Tibial nerve (tissue), 4 donors: Measurements from ENCODE around the gene LZTS3. TPM values are rescaled to one million over a fixed set of nuclear protein-coding genes. Genes with fewer than 3 reads are reported as not detected.

ENCODE experiments used
- DNase-seq, 2 donors: peaks; one replicate each; pipeline ENCODE4 v3.0.0-alpha.2; 2019; ENCODE audit warnings: low spot score in 2 of 2
- H3K27ac ChIP-seq, 4 donors: fragments of 200-600 bp; sonication (generic) in 3 of 4; one replicate each; pipeline ENCODE4 v1.5.1; 2017 to 2019; ENCODE audit warnings: mild to moderate bottlenecking in 1 of 4
- H3K27me3 ChIP-seq, 2 donors: fragments of 200-600 bp; sonication (generic) in 1 of 2; one replicate each; pipeline versions ENCODE4 v1.5.1 to v1.6.0; 2017 to 2019
- H3K36me3 ChIP-seq, 3 donors: fragments of 200-600 bp; sonication (generic); one replicate each; pipeline ENCODE4 v1.5.1; 2018 to 2019
- H3K4me1 ChIP-seq, 4 donors: fragments of 200-600 bp; sonication (generic) in 3 of 4; one replicate each; pipeline ENCODE4 v1.5.1; 2017 to 2019
- H3K4me3 ChIP-seq, 4 donors: fragments of 200-600 bp; sonication (generic) in 3 of 4; one replicate each; pipeline ENCODE4 v1.5.1; 2017 to 2019; ENCODE audit warnings: mild to moderate bottlenecking in 1 of 4, moderate library complexity in 1 of 4
- H3K9me3 ChIP-seq, 4 donors: fragments of 200-600 bp; sonication (generic) in 3 of 4; one replicate each; pipeline ENCODE4 v1.5.1; 2017 to 2019
- EP300 ChIP-seq, 2 donors: sonication (generic); formaldehyde crosslinking; IDR thresholded peaks; one replicate each; pipeline ENCODE4 v1.6.1; 2017; ENCODE audit warnings: antibody characterized with exemption in 2 of 2, mild to moderate bottlenecking in 1 of 2
- POLR2A ChIP-seq, 2 donors: fragments of 450-650 bp; IDR thresholded peaks; one replicate each; pipeline ENCODE4 v1.6.1; 2017; ENCODE audit warnings: antibody characterized with exemption in 2 of 2, mild to moderate bottlenecking in 2 of 2, moderate library complexity in 2 of 2
- WGBS, 2 donors: methylation state at CpG; one replicate each; pipeline ENCODE4 v1.1.5; 2018; 5-methylcytosine and 5-hydroxymethylcytosine counted together
- total RNA-seq, 4 donors: library from RNA; depleted of rRNA; stranded (reverse); fragments of >200 nt; gene quantifications; one replicate each; pipeline ENCODE4 v1.1.0, GENCODE V29; 2016
- TF ChIP-seq, protein P1 (sequence below), 5 experiments: fragments of 200-600 bp in 3 of 5; fragments of 450-650 bp in 2 of 5; sonication (generic) in 3 of 5; IDR thresholded peaks; one replicate each; pipeline ENCODE4 v1.5.1; 2016 to 2019; ENCODE audit warnings: antibody characterized with exemption in 5 of 5, mild to moderate bottlenecking in 3 of 5, moderate library complexity in 2 of 5

Gene LZTS3
- total RNA-seq, 4 donors from 2014 or later: 10.9 to 28.2 (median 18.6) TPM

DNA sequence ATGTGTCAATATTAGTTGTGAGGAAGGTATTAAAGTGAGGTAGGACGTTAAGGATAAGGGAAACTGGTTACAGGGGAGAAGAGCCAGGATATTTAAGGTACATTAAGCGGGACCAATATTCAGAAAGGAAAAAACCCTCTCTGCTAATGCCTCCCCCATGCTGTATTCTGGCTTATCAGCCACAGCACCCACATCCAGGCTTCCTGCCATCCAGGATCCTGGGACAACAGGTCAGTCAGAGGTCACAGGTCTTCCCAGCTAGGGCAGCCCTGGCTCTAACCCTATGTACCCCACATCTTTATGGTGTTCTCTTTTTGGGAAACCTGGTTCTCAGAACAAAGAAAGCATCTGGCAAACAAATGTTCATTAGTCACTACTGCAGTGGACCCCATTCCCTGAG is 25.9 kb upstream of the LZTS3 start:
- no peaks in the 10 kb centered on the region for H3K9me3 ChIP-seq
- H3K4me1 ChIP-seq: peaks cover 0 to 14% (median 6%) of the 10 kb centered on the region in 4 donors
- WGBS, 2 donors: 48% methylated on average over 2 of the region's 2 CpGs
- TF ChIP-seq POLR2A (IDR thresholded peaks at IDR 0.05): no peak
- TF ChIP-seq EP300 (IDR thresholded peaks at IDR 0.05): no peak
- H3K27me3 ChIP-seq: no peaks in the 10 kb centered on the region
- no peak overlapping the region for H3K27ac ChIP-seq
- H3K4me3 ChIP-seq: no peak overlapping the region
- DNase-seq: no peak
- H3K36me3 ChIP-seq: peaks cover 4 to 86% (median 20%) of the 10 kb centered on the region in 3 donors

DNA sequence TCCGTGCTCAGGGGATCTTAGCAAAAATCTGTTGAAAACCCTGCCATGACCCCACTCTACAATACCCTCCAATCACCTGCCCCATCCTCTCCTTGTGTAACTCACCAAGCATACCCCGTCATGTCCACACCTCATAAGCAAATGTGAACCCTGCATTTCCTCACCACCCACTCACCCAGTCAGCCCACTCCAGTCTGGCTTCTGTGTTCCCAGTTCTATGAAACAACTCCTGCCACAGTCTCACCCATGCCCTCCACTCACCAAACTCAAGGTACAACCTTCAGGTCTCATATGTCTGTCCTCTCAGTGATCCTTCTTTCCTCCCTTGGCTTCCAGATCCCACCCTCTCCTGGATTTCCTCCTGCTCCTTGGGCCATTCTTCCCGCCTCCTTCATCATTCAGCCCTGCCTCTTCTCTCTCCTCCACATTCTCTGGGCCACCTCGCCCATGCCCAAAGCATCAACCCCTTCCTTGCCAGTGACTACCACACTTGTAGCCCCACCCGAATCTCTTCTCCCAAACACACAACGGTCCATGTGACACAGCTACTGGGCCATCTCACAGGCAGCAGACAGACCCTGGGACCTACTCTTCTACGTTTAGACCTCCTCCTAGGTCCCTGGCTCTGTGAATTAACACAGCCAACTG is 22.4 kb upstream of the LZTS3 start:
- no peaks in the 10 kb centered on the region for H3K9me3 ChIP-seq
- TF ChIP-seq, protein P1, sequence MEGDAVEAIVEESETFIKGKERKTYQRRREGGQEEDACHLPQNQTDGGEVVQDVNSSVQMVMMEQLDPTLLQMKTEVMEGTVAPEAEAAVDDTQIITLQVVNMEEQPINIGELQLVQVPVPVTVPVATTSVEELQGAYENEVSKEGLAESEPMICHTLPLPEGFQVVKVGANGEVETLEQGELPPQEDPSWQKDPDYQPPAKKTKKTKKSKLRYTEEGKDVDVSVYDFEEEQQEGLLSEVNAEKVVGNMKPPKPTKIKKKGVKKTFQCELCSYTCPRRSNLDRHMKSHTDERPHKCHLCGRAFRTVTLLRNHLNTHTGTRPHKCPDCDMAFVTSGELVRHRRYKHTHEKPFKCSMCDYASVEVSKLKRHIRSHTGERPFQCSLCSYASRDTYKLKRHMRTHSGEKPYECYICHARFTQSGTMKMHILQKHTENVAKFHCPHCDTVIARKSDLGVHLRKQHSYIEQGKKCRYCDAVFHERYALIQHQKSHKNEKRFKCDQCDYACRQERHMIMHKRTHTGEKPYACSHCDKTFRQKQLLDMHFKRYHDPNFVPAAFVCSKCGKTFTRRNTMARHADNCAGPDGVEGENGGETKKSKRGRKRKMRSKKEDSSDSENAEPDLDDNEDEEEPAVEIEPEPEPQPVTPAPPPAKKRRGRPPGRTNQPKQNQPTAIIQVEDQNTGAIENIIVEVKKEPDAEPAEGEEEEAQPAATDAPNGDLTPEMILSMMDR (IDR thresholded peaks at IDR 0.05): no peak
- TF ChIP-seq EP300 (IDR thresholded peaks at IDR 0.05): no peak
- no peak for TF ChIP-seq POLR2A (IDR thresholded peaks at IDR 0.05)
- 84% methylated on average over 7 of the region's 7 CpGs for WGBS, 2 donors
- no peaks in the 10 kb centered on the region for H3K4me1 ChIP-seq
- H3K27me3 ChIP-seq: no peaks in the 10 kb centered on the region
- DNase-seq: no peak
- H3K36me3 ChIP-seq: peaks cover 4 to 97% (median 36%) of the 10 kb centered on the region in 3 donors
- H3K4me3 ChIP-seq: no peak overlapping the region
- no peak overlapping the region for H3K27ac ChIP-seq

DNA sequence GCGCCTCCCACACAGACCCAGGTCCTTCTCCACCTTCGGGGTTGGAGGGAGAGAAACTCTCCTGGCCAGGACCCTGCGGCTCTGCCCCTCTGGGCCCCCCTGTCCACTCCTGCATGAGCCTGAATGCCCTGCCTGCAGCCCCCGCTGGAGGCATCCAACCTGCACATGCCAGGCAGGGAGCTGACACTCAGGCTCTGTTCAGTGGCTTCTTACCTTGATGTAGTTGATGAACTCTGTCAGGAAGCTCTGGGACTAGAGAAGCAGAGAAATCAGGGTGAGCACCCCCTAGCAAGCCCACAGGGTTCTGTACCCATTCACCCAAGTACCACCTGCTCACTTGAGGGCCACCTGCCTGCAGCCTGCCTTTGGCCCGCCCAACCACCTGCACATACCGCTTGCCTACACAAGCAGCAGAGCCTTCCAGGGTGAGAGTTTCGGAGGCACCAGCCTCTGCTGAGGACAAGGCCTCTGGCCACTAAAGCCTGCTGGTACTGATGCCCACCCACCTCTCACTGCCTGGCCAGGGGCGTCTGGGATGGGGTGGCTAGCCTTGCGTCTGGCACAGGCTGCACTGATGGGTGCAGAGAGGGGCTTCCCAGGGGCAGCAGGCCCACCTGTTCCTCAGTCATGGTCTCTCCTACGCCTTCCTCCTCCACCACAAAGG is 21.4 kb upstream of the LZTS3 start:
- peaks cover 4 to 97% (median 29%) of the 10 kb centered on the region in 3 donors for H3K36me3 ChIP-seq
- no peaks in the 10 kb centered on the region for H3K4me1 ChIP-seq
- H3K4me3 ChIP-seq: no peak overlapping the region
- DNase-seq: no peak
- no peaks in the 10 kb centered on the region for H3K27me3 ChIP-seq
- no peak overlapping the region for H3K27ac ChIP-seq
- 91 to 97% methylated on average over 9 to 10 of the region's 10 CpGs for WGBS, 2 donors
- TF ChIP-seq POLR2A (IDR thresholded peaks at IDR 0.05) (no peak), EP300 (IDR thresholded peaks at IDR 0.05) (no peak)
- TF ChIP-seq, protein P1 (IDR thresholded peaks at IDR 0.05): no peak
- H3K9me3 ChIP-seq: no peaks in the 10 kb centered on the region

DNA sequence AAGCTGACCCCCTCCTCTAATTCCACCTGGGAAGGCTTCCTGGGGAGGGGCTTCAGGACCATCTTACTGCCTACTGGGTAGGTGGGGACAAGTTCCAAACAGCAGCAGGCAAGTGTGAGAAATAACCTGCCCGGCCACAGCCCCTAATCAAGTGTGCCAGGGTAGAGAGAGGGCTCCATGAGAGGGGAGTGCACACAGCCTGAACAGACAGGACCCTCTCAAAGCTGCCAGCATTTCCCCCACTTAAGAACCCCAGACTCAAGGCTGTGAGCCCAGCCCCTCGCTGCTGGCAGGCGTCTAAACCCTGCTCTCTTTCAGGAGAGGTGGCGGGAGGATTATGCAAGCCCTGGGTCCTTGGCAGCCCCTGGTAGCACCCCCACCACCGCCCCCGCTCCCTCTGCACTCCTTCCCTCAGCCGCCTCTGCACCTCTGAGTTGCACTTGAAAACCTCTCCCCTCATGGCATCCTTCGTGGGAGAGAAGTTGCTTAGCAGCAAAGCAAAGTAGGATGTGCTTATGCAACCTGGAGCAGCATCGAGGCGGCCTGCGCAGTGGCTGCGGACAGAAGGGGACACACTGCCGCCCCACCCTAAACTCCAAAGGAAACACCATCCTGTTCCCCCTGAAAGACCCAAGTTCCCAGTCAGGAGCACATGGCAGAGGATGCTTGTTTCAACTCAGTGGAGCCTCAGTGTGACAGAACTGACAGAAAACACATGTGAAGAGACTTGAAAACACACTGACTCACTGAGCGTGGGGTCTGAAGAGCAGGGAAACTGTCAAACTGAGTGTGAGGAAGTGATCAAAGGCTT is 20.7 kb upstream of the LZTS3 start:
- H3K27ac ChIP-seq: no peak overlapping the region
- no peak for DNase-seq
- no peaks in the 10 kb centered on the region for H3K27me3 ChIP-seq
- TF ChIP-seq POLR2A (IDR thresholded peaks at IDR 0.05): no peak
- TF ChIP-seq EP300 (IDR thresholded peaks at IDR 0.05): no peak
- TF ChIP-seq, protein P1 (IDR thresholded peaks at IDR 0.05): no peak
- no peaks in the 10 kb centered on the region for H3K9me3 ChIP-seq
- 91 to 93% methylated on average over 14 of the region's 14 CpGs for WGBS, 2 donors
- H3K4me3 ChIP-seq: no peak overlapping the region
- H3K4me1 ChIP-seq: no peaks in the 10 kb centered on the region
- peaks cover 4 to 97% (median 25%) of the 10 kb centered on the region in 3 donors for H3K36me3 ChIP-seq

DNA sequence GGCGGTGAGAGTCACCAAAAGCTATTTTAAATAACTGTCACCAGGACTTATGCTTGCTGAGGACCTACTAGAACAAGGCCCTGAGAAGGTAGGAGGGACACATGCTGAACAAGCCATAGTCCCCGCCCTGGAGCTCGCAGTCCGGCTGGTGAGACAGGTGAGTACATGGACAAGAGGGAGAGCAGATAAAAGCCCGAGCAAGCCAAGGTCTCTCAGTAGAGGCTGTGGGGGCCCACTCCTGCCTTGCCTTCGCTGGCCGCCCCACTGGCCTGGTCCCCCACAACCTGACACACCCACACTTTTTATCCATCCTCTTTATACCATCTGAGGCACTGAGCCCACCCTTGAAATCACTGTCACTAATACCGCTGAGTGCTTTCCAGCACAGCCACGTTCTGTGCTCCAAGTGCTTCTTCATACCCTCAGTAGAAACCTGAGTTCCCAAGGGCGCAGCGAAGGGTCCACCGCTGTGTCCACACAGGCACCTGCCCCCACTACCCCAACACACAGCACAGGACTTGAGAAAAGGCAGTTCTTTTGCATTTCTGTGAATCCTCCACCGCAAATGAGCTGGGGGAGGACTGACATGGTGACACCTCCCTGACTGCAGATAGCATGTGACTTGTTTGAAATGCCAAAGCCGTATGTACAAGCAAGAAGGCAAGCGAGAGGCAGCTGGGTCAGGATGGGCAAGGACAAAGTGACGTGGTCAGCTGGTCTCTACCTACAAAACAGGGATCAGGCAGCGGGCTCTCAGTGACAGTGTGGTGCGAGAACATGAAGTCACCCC is 19.1 kb upstream of the LZTS3 start:
- TF ChIP-seq, protein P1 (IDR thresholded peaks at IDR 0.05): no peak
- TF ChIP-seq POLR2A (IDR thresholded peaks at IDR 0.05) (no peak), EP300 (IDR thresholded peaks at IDR 0.05) (no peak)
- Histone ChIP-seq H3K9me3 (no peaks in the 10 kb centered on the region), H3K4me1 (no peaks in the 10 kb centered on the region), H3K36me3 (peaks cover 4 to 95% (median 25%) of the 10 kb centered on the region in 3 donors), H3K27me3 (no peaks in the 10 kb centered on the region), H3K4me3 (no peak overlapping the region), H3K27ac (no peak overlapping the region)
- WGBS, 2 donors: 92 to 94% methylated on average over 18 of the region's 18 CpGs
- DNase-seq: no peak
